HG03457 (cell line): Measurements from ENCODE around the gene DAB2IP.

Experiments
- ATAC-seq: cut with Tn5 transposase; IDR thresholded peaks from one replicate; pipeline ENCODE4 v1.9.1; 2021; ENCODE audit warnings: moderate number of reproducible peaks; ENCODE audit not compliant: unreplicated experiment

Gene DAB2IP

GRCh38 chr9:121755581-121755980, 104.1 kb downstream of the DAB2IP start:
- ATAC-seq = no peak

- ATAC-seq = no peak
Observed at GRCh38 chr9:121756474-121757280, 105.2 kb downstream of the DAB2IP start.

- ATAC-seq = no peak
Observed at GRCh38 chr9:121757281-121757585, 105.8 kb downstream of the DAB2IP start.

- ATAC-seq = no peak
Observed at GRCh38 chr9:121758693-121759092, 107.3 kb downstream of the DAB2IP start.

DNA sequence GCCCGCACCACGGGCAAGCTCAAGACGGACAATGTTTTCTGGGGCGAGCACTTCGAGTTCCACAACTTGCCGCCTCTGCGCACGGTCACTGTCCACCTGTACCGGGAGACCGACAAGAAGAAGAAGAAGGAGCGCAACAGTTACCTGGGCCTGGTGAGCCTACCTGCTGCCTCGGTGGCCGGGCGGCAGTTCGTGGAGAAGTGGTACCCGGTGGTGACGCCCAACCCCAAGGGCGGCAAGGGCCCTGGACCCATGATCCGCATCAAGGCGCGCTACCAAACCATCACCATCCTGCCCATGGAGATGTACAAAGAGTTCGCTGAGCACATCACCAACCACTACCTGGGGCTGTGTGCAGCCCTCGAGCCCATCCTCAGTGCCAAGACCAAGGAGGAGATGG, 108.6 kb downstream of the DAB2IP start:
- no peak for ATAC-seq

- ATAC-seq = no peak
Observed at GRCh38 chr9:121760571-121760970, 109.1 kb downstream of the DAB2IP start.

DNA sequence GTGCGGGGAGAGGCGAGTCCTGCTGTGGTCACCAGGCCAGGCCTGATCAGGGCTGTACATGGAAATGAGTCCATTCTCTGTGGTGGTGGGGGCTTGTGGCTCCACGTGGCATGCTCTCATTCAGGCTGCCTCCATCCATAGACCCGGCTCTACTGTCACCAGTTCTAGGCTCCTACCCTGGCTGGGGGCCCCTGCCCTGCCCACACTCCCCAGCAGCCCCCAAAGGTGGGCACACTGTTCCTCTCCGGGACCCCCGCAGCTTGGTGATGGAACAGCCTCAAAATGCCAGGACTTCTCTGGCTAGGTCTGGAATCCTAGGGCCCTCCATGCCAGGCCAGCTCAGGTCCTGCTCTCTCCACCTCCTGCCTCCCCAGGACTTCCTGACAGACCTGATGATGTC, 111.7 kb downstream of the DAB2IP start:
- no peak for ATAC-seq

DNA sequence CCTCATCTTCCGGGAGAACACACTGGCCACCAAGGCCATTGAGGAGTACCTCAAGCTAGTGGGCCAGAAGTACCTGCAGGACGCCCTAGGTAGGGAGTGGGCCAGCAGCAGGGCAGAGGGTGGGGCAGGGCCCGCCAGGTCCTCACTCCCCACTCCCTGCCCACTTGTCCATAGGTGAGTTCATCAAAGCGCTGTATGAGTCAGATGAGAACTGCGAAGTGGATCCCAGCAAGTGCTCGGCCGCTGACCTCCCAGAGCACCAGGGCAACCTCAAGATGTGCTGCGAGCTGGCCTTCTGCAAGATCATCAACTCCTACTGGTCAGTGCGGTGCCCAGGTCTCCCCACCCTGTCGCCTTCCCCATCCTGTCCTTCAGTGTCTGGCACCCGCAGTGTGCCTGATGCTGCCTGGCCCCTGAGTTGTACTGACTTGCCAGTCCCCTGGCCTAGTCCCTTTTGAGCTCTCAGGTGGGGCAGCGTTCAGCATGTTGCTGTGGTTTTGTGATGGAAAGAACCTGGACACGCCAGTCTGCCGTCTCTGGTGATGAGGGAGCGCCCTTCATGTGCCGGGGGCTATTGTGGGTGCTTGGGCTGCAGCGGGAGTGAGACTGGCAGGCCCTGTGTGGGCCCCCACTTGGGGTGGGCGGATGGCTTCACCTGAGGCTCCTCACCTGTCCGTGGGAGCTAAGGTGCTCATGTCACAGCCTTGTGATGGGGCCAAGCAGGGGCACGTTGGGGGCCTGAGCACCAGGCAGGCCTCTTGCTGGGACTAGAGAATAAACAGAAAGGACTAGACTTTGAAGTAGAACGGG, 112.3 kb downstream of the DAB2IP start:
- ATAC-seq = no peak

DNA sequence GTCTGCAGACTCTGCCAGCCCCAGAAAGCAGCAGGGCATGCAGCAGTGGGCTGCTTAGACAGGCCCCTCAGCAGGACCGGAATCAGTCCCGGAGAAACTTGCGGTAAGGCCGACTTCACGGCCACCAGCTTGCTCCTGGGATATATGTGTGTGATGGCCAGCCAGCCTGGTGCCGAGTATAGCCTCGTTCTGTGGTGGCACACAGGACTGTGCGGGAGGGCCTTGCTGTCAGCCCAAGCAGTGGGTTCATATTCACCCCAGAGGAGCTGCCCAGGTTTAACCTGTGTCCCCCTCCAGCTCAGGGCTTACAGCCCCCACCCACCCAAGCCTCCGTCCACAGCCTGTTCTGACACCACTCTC, 112.9 kb downstream of the DAB2IP start:
- no peak for ATAC-seq

DNA sequence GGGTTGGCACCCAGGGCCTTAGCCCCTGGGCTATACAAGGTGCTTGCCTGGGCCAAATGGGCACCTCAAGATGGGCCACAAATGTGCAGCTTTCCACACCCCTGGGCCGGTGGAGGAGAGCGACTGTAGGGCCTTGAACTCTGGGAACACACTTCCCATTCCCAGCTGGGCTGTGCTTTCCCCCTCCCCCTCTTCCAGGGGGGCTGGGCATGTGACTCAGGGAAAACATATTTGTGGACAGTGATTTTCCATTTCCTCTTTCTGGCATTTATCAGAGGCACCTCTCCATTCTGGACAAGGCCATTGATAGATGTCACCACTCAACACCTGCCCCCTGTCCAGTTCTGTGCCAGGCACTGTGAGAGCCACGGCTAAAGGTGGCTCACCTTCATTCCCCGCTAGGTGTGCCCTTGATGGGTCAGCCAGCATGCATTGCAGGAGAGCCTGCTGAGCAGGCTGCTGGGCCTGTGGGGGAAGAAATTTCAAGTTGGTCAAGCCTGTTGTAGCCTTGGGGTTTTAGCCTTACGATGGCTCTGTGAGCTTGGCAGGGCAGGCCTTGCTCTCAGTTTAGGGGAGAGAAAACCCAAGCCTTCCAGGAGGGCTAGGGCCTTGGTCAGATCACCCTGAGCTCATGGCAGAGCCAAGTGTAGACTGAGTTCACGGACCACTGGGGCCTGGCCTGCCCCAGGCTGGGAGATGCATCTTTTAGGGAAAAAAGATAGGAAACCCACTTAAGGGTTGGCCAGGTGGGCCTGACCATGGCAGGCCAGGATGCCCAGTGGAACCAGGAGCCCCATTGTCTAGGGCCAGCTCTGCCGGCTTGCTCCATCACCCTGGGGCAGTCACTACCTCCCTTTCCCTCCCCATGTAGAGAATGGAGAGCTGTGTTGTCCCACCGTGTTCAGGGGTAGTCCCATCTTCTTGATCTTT, 113.9 kb downstream of the DAB2IP start:
- ATAC-seq = no peak

GRCh38 chr9:121766081-121766683, 114.7 kb downstream of the DAB2IP start:
- no peak for ATAC-seq

GRCh38 chr9:121767171-121767769, 115.8 kb downstream of the DAB2IP start:
- ATAC-seq = no peak

- ATAC-seq = no peak
Observed at GRCh38 chr9:121768416-121769015, 117.1 kb downstream of the DAB2IP start.

GRCh38 chr9:121769939-121770338, 118.5 kb downstream of the DAB2IP start:
- ATAC-seq = no peak

DNA sequence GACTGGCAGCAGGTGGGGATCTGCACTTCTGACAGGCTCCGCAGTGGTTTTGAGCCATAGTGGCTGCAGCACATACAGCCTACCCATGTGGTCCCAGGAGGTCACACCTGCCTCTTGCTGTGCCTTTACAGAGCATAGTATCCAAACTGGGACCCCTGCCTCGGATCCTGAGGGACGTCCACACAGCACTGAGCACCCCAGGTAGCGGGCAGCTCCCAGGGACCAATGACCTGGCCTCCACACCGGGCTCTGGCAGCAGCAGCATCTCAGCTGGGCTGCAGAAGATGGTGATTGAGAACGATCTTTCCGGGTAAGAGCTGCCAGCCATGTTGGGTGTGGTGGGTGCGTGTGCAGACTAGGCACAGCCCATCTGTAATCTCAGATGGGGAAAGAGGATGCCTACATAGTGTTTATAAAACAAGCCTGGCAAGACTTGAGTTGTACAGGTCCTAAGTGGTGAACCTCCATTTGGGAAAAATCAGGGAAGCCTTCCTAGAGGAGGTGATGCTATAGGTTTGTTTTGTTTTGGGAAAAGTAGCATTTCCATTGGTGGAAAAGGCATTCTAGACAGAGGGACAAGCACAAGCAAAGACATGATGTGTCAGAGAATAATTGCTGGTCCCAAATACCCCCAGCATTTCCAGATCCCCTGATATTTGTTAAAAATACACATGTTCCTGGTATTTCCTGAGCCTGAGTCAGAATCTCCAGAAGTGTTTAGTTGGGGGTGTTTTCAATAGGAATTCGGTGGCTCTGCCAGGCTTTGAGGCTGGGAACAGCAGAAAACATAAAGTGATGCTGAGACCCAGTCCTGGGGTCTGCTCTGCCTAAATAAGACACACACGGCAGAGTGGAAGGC, 119.2 kb downstream of the DAB2IP start:
- ATAC-seq = no peak

GRCh38 chr9:121771418-121771817, 120.0 kb downstream of the DAB2IP start:
- ATAC-seq = no peak

DNA sequence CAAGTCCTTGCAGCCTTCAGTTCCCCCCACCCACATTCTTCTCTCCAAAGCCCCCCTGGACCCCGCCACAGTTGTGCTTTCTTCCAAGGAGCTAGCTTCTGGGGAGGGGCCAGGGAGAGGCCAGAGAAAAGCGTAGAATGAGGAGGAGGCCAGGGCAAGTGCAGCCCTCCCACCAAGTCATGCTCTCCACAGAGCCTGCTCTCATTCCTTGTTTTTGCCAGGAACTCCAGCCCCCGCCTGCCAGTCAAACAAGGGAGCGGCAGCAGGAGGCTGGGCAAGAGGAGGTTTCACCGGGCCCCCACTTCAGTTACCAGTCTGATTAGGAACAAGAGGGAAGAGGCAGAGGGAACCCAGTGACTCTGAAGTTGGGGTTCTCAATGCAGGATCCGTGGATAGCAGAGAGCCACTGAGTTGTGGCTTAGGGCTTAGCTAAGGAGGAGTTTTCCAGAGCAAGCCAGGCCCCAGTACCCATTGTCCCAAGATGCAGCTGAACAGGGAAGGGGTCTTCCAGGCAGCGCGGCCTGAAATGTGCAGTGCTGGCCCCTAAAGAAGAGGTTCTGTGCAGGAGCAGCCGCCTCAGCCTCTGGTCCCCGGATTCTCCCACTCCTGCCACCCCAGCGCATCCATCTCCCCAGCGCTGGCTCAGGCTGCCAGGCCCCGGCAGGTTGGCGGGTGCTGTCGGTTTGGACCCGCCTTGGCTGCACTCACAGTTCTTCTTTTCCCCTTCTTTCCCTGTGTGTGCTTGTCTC, 120.6 kb downstream of the DAB2IP start:
- no peak for ATAC-seq

- no peak for ATAC-seq
Observed at GRCh38 chr9:121772600-121773285, 121.3 kb downstream of the DAB2IP start.
